Left lung (tissue), 10 donors: Measurements from ENCODE around the gene DLG2. TPM values are rescaled to one million over a fixed set of nuclear protein-coding genes. Genes with fewer than 3 reads are reported as not detected.

Experiments used
- ATAC-seq: fragments of 200-7000 bp; cut with Tn5 transposase; one replicate; pipeline ENCODE4 v1.9.1; 2020; ENCODE audit warnings: moderate library complexity
- DNase-seq, 4 donors: peaks; one replicate each; pipeline ENCODE4 v3.0.0-alpha.2; 2013 to 2020
- H3K27ac ChIP-seq, 2 donors: fragments of 200-600 bp; sonication (generic) in 1 of 2; one replicate each; pipeline versions ENCODE4 v1.5.0 to v1.8.0; 2020 to 2021
- H3K27me3 ChIP-seq, 2 donors: fragments of 200-600 bp; sonication (generic) in 1 of 2; one replicate each; pipeline versions ENCODE4 v1.5.0 to v1.8.0; 2020 to 2021
- H3K36me3 ChIP-seq, 2 donors: fragments of 200-600 bp; sonication (generic) in 1 of 2; one replicate each; pipeline versions ENCODE4 v1.5.0 to v1.8.0; 2020 to 2021
- H3K4me1 ChIP-seq, 2 donors: fragments of 200-600 bp; one replicate each; pipeline ENCODE4 v1.8.0; 2021
- H3K4me3 ChIP-seq, 2 donors: fragments of 200-600 bp; sonication (generic) in 1 of 2; one replicate each; pipeline versions ENCODE4 v1.5.0 to v1.8.0; 2020 to 2021; ENCODE audit warnings: mild to moderate bottlenecking in 1 of 2
- H3K9me3 ChIP-seq, 2 donors: fragments of 200-600 bp; sonication (generic) in 1 of 2; one replicate each; pipeline versions ENCODE4 v1.5.0 to v1.8.0; 2020 to 2021
- CTCF ChIP-seq, 2 donors: fragments of 200-600 bp; sonication (generic) in 1 of 2; IDR thresholded peaks; one replicate each; pipeline versions ENCODE4 v1.5.0 to v1.8.0; 2021; ENCODE audit warnings: antibody characterized with exemption in 2 of 2
- intact Hi-C, 2 donors: fragments of 100-400 bp; cut with DNase I; formaldehyde crosslinking; loops; one replicate each; pipeline versions ENCODE4 v1.11.2 to v1.14.2; 2022
- polyA plus RNA-seq, 6 donors: library from polyadenylated mRNA; unstranded; fragments of 120-200 nt; gene quantifications; one replicate each; pipeline ENCODE4 v1.2.1, GENCODE V29; 2013; ENCODE audit not compliant: insufficient read length in 6 of 6
- total RNA-seq, 2 donors: library from RNA; stranded (reverse); fragmentation: NEBNext Ultra II Directional; extraction: Animal tissue kit (Norgen Biotek cat#: 25700); gene quantifications; one replicate each; pipeline ENCODE4 v1.2.1, GENCODE V29; 2021
- donor health status: DM: no; HTN: yes; CAD: no.
- donor health status: DM: no; HTN: no; CAD: no.

The DLG2 gene
- total and polyA plus RNA-seq, 8 donors = 4.5 to 15.0 (median 8.6) TPM

- no peak for TF ChIP-seq CTCF (IDR thresholded peaks at IDR 0.05)
- Histone ChIP-seq H3K4me3 (no peak overlapping the region), H3K4me1 (no peaks in the 10 kb centered on the region), H3K27ac (no peak overlapping the region), H3K36me3 (no peaks in the 10 kb centered on the region), H3K27me3 (no peaks in the 10 kb centered on the region), H3K9me3 (peaks cover under 1 to 43% of the 10 kb centered on the region in 2 donors)
- ATAC-seq (no peak), DNase-seq (no peak)
- intact Hi-C loops = no loop called here
Measured at GRCh38 chr11:85438328-85438727, 188.8 kb downstream of the DLG2 start.

- H3K4me3 ChIP-seq = no peak overlapping the region
- no peaks in the 10 kb centered on the region for H3K27me3 ChIP-seq
- peaks cover 3 to 75% of the 10 kb centered on the region in 2 donors for H3K9me3 ChIP-seq
- DNase-seq (no peak), ATAC-seq (no peak)
- H3K4me1 ChIP-seq = no peaks in the 10 kb centered on the region
- H3K27ac ChIP-seq = no peak overlapping the region
- H3K36me3 ChIP-seq = no peaks in the 10 kb centered on the region
- TF ChIP-seq CTCF (IDR thresholded peaks at IDR 0.05) = no peak
- intact Hi-C loops = no loop called here
Measured at GRCh38 chr11:85431319-85431718, 195.8 kb downstream of the DLG2 start.

- DNase-seq (no peak), ATAC-seq (no peak)
- Histone ChIP-seq H3K36me3 (no peaks in the 10 kb centered on the region), H3K9me3 (peaks cover 0 to 44% of the 10 kb centered on the region in 2 donors), H3K27me3 (no peaks in the 10 kb centered on the region), H3K4me1 (no peaks in the 10 kb centered on the region), H3K27ac (no peak overlapping the region), H3K4me3 (no peak overlapping the region)
- no peak for TF ChIP-seq CTCF (IDR thresholded peaks at IDR 0.05)
- intact Hi-C loops = loop anchor here in 1 of 2 donors (10.0 kb wide), 1 partner anchor 59 kb away; no protein-coding TSS in a partner anchor
Measured at GRCh38 chr11:85423794-85424193, 203.3 kb downstream of the DLG2 start.

- H3K4me3 ChIP-seq = no peak overlapping the region
- H3K36me3 ChIP-seq = no peaks in the 10 kb centered on the region
- H3K27ac ChIP-seq = no peak overlapping the region
- H3K4me1 ChIP-seq = no peaks in the 10 kb centered on the region
- ATAC-seq (no peak), DNase-seq (no peak)
- intact Hi-C loops = loop anchor here in 1 of 2 donors (10.0 kb wide), 1 partner anchor 59 kb away; no protein-coding TSS in a partner anchor
- no peaks in the 10 kb centered on the region for H3K27me3 ChIP-seq
- no peak for TF ChIP-seq CTCF (IDR thresholded peaks at IDR 0.05)
- peaks cover 0 to 48% of the 10 kb centered on the region in 2 donors for H3K9me3 ChIP-seq
Measured at GRCh38 chr11:85423316-85423715, 203.8 kb downstream of the DLG2 start.

GRCh38 chr11:85414175-85414574 lies 213.0 kb downstream of the DLG2 start:
- H3K36me3 ChIP-seq = no peaks in the 10 kb centered on the region
- H3K4me1 ChIP-seq = no peaks in the 10 kb centered on the region
- DNase-seq (no peak), ATAC-seq (no peak)
- intact Hi-C loops = no loop called here
- no peaks in the 10 kb centered on the region for H3K27me3 ChIP-seq
- no peak overlapping the region for H3K4me3 ChIP-seq
- H3K9me3 ChIP-seq = peaks cover 0 to 55% of the 10 kb centered on the region in 2 donors
- H3K27ac ChIP-seq = no peak overlapping the region
- TF ChIP-seq CTCF (IDR thresholded peaks at IDR 0.05) = no peak
